Measurements from ENCODE around the gene TSHZ2. TPM values are rescaled to one million over a fixed set of nuclear protein-coding genes. Genes with fewer than 3 reads are reported as not detected.
"Not testable (repeated sequence)": the region's sequence is repeated elsewhere in the genome, so short reads cannot be mapped to it uniquely, and the experiment has no call there.

TSHZ2 gene
- total RNA-seq, 1 donor from 2014 or later: 11.8 TPM

GRCh38 chr20:53472859-53473258 lies 500.7 kb downstream of the TSHZ2 start:
- DNase-seq: not testable (repeated sequence)

DNA sequence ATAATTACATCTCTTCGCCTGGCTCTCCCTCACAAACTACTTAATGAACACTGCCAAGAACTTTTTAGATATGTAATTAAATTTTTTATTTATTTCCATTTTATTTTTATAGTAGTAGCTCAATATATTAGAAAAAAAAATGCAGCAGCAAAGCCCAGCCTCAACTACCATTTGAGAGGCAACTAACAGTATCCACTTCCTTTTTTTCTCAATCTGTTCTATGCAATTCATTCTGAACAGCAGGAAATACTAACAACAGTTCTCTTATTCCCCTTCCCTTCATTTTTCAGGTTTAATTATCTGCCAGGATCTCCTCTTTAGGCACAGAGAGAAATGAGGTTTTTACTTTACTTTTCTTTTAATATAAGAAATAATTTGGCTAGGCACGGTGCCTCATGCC lies 508.8 kb downstream of the TSHZ2 start:
- no peak for DNase-seq

GRCh38 chr20:53487461-53488200 lies 515.5 kb downstream of the TSHZ2 start:
- DNase-seq: no peak

GRCh38 chr20:53488775-53489272 lies 516.7 kb downstream of the TSHZ2 start:
- DNase-seq: no peak

DNA sequence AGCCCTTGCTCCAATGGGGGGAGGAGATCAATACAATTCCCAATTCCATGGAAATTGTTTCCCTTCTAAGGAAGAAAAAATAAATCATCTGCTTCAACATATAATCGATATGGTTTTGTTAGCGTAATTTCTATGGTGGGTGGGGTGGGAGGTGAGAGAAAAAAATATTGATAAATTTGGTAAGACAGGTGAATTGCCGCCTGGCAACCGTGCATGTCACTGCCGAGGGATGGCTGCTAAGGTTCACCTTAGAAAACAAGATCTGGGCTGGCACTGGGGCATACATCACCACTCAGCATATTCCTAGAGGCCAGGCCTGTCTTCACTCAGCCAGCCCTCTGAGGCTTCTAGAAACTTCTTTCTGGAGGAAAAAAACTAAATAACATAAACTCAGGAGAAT lies 517.4 kb downstream of the TSHZ2 start:
- DNase-seq: no peak

- no peak for DNase-seq
Measured at GRCh38 chr20:53490620-53491019, 518.5 kb downstream of the TSHZ2 start.

- no peak for DNase-seq
Measured at GRCh38 chr20:53491462-53491861, 519.3 kb downstream of the TSHZ2 start.

GRCh38 chr20:53492212-53492611 lies 520.1 kb downstream of the TSHZ2 start:
- no peak for DNase-seq

DNA sequence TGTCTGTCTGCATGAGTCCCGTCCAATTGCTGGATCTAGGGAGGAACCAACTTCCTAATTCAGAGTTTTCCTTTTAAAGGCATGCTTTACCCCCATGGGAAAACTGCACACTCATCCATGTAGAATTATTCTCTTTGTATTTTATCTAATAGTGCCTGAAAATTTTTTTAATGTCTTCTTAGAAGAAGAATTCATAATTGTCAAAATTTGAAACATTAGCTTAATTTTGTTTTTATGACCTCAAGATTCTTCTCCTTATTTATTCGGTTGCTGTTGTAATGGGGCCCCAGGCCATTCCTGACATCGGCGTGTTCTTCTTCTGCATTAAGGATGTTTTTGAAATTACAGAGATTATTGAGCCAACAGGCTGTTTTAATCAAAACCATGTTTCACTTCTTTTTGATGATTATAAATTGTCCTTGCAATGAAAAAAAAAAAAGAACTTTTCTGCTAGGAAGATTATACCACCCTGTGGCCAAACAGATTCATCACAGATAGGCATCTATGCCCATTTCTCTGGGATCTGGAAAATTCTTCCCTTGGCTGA lies 521.2 kb downstream of the TSHZ2 start:
- DNase-seq: peak; percentile 14

- no peak for DNase-seq
Measured at GRCh38 chr20:53494753-53495152, 522.6 kb downstream of the TSHZ2 start.

DNA sequence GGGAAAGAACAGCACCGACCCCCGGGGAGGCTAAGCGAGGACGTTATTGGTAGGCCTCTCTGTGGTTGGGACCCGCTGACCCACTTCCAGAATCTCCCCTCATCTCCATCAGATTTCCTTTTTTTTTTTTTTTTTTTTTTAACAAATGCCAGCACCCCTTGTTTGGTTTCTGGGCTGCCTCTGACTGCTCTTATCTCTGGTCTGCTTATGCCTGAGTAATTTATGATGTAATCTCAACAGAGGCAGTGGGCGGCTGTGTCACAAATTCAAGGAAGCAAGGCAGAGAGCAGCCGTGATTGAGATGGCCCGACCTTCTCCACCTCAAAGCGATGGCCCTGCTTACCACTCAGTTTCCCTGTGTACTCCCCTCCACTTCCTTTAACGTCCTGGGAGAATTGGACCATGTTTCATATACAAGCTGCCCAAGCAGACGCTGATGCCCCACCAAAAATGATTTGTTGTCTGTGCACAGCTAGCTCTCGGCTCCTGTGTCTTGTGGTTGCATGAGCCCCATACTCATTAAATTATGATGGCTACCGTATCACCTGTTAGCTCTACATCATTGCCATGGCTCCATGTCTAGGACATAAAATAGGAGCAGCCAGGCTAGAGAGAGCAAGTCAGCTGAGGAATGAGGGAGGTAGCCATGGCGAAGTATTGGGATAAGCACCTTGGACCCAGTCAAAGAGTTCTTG lies 523.4 kb downstream of the TSHZ2 start:
- no peak for DNase-seq

- no peak for DNase-seq
Measured at GRCh38 chr20:53497246-53497645, 525.1 kb downstream of the TSHZ2 start.

DNA sequence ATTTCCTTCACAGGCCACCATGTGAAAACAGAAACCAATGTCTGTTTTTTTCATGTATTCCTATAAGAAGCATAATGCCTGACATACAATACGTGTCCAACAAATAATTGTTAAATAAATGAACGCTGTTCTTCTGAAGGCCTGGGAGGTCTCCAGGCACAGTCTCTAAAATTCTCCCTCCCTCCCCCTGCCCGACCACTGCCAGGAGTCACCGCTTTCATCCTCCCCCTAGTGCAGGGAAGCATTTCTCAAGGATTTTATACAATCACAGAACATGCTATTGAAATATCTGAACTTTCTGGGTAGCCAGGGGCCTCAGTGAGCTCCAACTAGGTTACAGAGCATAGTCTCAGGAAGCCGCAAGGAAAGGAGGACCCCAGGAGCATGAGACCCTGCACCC lies 526.2 kb downstream of the TSHZ2 start:
- DNase-seq: no peak

DNA sequence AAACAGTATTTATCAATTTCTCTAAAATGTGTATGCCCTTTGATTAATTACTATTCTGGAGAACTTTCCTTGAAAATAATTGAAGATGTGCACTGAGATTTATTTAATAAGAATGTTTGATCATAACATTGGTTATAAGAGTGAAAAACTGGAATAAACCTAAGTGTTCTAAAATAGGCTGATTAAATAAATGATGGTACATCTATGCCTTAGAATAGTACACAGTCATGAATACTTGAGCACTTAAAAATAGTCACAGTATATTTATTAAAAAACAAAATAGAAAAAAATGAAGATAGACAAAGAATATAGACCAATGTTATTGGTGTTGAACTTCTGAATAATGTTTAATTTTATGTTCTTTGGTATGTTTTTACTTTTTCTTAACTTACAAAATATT lies 528.5 kb downstream of the TSHZ2 start:
- no peak for DNase-seq

DNA sequence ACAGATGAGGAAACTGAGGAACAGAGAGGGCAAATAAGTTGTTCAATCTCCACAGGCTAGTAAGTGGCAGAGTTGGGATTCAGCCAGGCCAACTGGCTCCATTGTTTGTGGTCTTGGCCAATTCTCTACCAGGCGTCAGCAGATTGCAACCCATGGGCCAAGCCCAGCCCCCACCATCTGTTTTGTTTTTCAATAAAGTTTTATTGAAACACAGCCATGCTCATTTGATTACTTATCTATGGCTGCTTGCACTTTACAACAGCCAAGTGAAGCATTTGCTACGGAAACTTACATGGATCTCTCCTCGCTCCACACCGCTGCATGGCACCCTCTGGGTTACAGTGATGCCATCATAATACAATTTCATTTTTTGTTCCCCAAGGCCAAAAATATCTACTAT lies 530.7 kb downstream of the TSHZ2 start:
- no peak for DNase-seq

- DNase-seq: no peak
Measured at GRCh38 chr20:53503517-53503919, 531.4 kb downstream of the TSHZ2 start.

DNA sequence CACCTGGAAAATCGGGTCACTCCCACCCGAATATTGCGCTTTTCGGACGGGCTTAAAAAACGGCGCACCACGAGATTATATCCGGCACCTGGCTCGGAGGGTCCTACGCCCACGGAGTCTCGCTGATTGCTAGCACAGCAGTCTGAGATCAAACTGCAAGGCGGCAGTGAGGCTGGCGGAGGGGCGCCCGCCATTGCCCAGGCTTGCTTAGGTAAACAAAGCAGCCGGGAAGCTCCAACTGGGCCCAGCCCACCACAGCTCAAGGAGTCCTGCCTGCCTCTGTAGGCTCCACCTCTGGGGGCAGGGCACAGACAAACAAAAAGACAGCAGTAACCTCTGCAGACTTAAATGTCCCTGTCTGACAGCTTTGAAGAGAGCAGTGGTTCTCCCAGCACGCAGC lies 531.9 kb downstream of the TSHZ2 start:
- DNase-seq: not testable (repeated sequence)

GRCh38 chr20:53510262-53510661 lies 538.1 kb downstream of the TSHZ2 start:
- DNase-seq: peak; percentile 24

DNA sequence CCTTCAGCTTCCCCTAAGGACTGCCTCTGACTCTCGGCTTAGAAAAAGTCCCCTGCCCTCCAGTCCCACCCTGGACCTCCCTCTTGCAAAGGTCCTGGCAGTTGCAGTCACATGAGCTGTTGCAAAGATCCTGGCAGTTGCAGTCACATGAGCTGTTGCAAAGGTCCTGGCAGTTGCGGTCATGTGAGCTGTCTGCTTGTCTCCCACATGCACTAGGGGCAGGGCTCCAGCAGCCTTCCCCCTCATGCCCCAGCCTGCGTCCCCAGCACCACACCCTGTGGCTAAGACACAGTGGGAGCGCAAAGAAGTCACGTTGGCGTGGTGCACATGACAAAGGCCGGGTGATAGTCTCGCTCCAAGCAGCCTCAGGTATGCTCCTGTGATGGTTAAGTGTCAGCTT lies 538.5 kb downstream of the TSHZ2 start:
- DNase-seq: no peak

DNA sequence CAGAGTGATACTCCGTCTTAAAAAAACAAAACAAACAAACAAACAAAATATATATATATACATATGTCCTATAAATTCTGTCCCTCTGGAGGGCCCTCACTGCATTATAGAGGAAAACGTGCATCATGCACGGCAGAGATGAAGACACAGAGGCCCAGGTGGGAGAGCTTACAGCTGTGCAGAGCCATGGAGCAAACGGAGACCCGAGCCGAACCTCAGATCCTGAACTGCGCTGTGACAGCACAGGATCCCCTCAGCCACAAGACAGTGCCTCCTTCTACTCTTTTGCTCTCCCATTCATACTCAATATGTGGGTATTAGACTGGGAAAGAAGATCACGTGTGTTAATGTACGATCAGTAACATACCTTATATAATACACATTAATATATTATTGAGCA lies 539.9 kb downstream of the TSHZ2 start:
- no peak for DNase-seq

GRCh38 chr20:53513168-53513488 lies 541.0 kb downstream of the TSHZ2 start:
- DNase-seq: no peak

DNA sequence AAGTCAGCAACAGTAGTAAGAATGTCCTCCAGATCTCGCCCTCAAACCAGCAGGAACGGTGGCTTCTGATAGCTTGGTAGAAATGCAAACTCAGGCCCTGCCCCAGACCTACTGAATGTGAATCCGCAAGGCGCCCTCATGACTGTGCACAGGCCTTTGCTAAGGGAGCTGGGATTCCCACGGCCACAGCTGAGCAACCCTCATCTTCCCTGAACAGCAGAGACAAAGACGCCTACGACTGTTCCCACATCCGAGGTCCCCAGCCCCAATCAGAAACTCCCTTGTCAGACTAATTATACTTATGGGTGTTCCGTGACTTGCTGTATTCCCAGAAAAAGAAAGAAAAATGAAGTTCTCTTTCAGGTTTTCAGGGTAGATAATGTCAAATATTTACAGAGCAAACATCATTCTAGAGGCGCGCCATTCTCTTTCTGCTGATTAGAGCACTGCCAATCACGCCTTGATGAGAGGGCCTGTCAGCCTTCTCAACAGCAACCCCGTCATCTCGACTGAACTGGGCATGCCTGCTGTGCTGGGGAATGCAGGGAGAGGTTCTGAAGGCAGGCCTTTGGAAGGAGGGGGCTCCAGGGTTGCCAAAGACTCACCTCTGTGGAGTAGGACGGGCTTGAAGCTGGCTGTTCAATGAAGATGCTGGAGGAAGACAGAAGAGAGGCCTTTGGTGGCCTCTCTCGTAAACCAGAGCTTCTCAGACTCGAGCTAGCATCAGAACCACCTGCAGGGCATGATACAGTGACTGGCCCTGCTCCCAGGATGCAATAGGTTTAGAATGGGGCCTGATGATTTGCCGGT lies 541.5 kb downstream of the TSHZ2 start:
- peak; percentile 50 for DNase-seq

DNA sequence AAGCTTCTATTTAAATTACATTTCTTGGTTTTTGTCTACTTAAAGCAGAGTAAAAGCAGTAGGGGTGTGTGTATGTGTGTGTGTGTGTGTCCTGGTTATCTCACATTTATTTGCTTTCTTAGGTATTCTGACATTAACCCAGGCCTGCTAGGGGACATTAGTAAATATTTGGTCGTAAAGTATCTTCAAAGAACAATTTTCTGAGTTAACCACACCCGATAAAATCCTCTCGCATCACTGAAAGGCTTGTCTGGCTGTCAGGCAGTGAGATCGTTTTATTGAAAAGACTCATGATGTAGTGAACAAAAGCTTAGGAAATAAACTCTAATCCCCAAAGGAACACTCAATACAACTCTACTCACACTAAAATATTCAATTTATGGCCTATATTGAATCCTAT lies 543.6 kb downstream of the TSHZ2 start:
- peak; percentile 35 for DNase-seq

Data from tongue (tissue), 2 donors.